ENCODE measurements around the gene NTHL1.

Gene NTHL1

GRCh38 chr16:2009791-2010510 is 37.7 kb downstream of the NTHL1 start, which contains the start of gene ZNF598:
ZNF598 (minus strand) TSS chr16:2009821.
- in situ Hi-C loops (cut with HindIII; ENCODE audit: low pct_ligation_motif_present, low sequenced_read_pairs), result no loop called here
- no peak for TF ChIP-seq CTCF (IDR thresholded peaks at IDR 0.05; ENCODE audit: low read depth, low read length, missing control alignments)
- peak within 1 kb of the TSS; percentile 92 for H3K27ac ChIP-seq
- H3K36me3 ChIP-seq (replicated peaks), result no peaks in the 10 kb centered on the region
- no peaks in the 10 kb centered on the region for H3K27me3 ChIP-seq (replicated peaks)
- H3K4me3 ChIP-seq (ENCODE audit: low read depth, low read length), result peak within 1 kb of the TSS; percentile 81
- DNase-seq, result peak; percentile 51

- peak overlapping the region; percentile 73 for H3K4me3 ChIP-seq (ENCODE audit: low read depth, low read length)
- in situ Hi-C loops (cut with HindIII; ENCODE audit: low pct_ligation_motif_present, low sequenced_read_pairs), result no loop called here
- H3K36me3 ChIP-seq (replicated peaks), result no peaks in the 10 kb centered on the region
- no peak for TF ChIP-seq CTCF (IDR thresholded peaks at IDR 0.05; ENCODE audit: low read depth, low read length, missing control alignments)
- H3K27ac ChIP-seq, result peak overlapping the region; percentile 69
- no peak for DNase-seq
- no peaks in the 10 kb centered on the region for H3K27me3 ChIP-seq (replicated peaks)
Measured at GRCh38 chr16:2009164-2009711, 38.4 kb downstream of the NTHL1 start.

- Histone ChIP-seq H3K4me3 (ENCODE audit: low read depth, low read length) (peak overlapping the region; percentile 73), H3K36me3 (replicated peaks) (no peaks in the 10 kb centered on the region), H3K27me3 (replicated peaks) (no peaks in the 10 kb centered on the region), H3K27ac (peak overlapping the region; percentile 69)
- in situ Hi-C loops (cut with HindIII; ENCODE audit: low pct_ligation_motif_present, low sequenced_read_pairs), result no loop called here
- no peak for TF ChIP-seq CTCF (IDR thresholded peaks at IDR 0.05; ENCODE audit: low read depth, low read length, missing control alignments)
- DNase-seq, result no peak
Measured at GRCh38 chr16:2008631-2009163, 38.9 kb downstream of the NTHL1 start.

- H3K36me3 ChIP-seq (replicated peaks), result peaks cover 6% of the 10 kb centered on the region
- H3K27ac ChIP-seq, result no peak overlapping the region
- in situ Hi-C loops (cut with HindIII; ENCODE audit: low pct_ligation_motif_present, low sequenced_read_pairs), result no loop called here
- H3K27me3 ChIP-seq (replicated peaks), result no peaks in the 10 kb centered on the region
- DNase-seq, result no peak
- H3K4me3 ChIP-seq (ENCODE audit: low read depth, low read length), result peak overlapping the region; percentile 73
- TF ChIP-seq CTCF (IDR thresholded peaks at IDR 0.05; ENCODE audit: low read depth, low read length, missing control alignments), result no peak
Measured at GRCh38 chr16:2008009-2008526, 39.6 kb downstream of the NTHL1 start.

- Histone ChIP-seq H3K36me3 (replicated peaks) (peaks cover 14% of the 10 kb centered on the region), H3K27ac (no peak overlapping the region), H3K4me3 (ENCODE audit: low read depth, low read length) (peak overlapping the region; percentile 73), H3K27me3 (replicated peaks) (no peaks in the 10 kb centered on the region)
- no peak for TF ChIP-seq CTCF (IDR thresholded peaks at IDR 0.05; ENCODE audit: low read depth, low read length, missing control alignments)
- in situ Hi-C loops (cut with HindIII; ENCODE audit: low pct_ligation_motif_present, low sequenced_read_pairs), result no loop called here
- no peak for DNase-seq
Measured at GRCh38 chr16:2007081-2007836, 40.4 kb downstream of the NTHL1 start.

Data from brain microvascular endothelial cell (primary cell).